ENCODE results near the gene APOC3. TPM values are rescaled to one million over a fixed set of nuclear protein-coding genes. Genes with fewer than 3 reads are reported as not detected.
A peak's percentile ranks its signal among the peaks of the same experiment; 100 is the strongest.

Gene APOC3
- total RNA-seq, 1 experiment from 2014 or later, result 128 TPM

DNA sequence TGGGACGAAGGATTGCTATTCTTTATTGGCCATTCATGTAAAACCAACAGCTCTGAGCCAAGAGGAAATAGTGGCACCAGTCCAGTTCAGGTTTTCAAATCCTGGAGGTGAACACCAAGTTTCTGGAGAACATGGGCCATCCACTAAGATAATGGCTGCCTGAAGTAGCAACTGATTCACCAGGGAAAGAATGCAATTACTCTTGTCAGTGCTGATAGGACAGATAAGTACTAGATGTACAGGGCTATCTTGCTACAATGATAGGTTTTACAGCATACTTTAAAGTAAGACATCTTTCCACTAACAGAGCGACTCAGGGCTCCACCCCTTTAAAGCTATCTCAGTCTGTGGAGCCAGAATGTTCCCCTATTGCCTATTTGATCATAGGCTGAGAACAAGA, 44.5 kb downstream of the APOC3 start:
- CTCF ChIA-PET, result interaction anchor here (0.6 to 1.5 kb wide), 3 partner anchors 38 to 292 kb away, joined by 3 read pairs; no protein-coding TSS in a partner anchor
- no peaks in the 10 kb centered on the region for H3K9me3 Mint-ChIP-seq (ENCODE audit: unreplicated experiment)
- BruUV-seq (replicated peaks), result no TSS peak
- Histone ChIP-seq H3K4me3 (ENCODE audit: low read depth, low read length) (no peak overlapping the region), H3K36me3 (ENCODE audit: control insufficient read depth, insufficient read depth, low read length) (peaks cover 5% of the 10 kb centered on the region), H3K9me3 (no peaks in the 10 kb centered on the region), H3K4me1 (peaks cover 41% of the 10 kb centered on the region), H3K27me3 (replicated peaks; ENCODE audit: control insufficient read depth, insufficient read depth, low read length) (no peaks in the 10 kb centered on the region)
- TF ChIP-seq, protein P1, sequence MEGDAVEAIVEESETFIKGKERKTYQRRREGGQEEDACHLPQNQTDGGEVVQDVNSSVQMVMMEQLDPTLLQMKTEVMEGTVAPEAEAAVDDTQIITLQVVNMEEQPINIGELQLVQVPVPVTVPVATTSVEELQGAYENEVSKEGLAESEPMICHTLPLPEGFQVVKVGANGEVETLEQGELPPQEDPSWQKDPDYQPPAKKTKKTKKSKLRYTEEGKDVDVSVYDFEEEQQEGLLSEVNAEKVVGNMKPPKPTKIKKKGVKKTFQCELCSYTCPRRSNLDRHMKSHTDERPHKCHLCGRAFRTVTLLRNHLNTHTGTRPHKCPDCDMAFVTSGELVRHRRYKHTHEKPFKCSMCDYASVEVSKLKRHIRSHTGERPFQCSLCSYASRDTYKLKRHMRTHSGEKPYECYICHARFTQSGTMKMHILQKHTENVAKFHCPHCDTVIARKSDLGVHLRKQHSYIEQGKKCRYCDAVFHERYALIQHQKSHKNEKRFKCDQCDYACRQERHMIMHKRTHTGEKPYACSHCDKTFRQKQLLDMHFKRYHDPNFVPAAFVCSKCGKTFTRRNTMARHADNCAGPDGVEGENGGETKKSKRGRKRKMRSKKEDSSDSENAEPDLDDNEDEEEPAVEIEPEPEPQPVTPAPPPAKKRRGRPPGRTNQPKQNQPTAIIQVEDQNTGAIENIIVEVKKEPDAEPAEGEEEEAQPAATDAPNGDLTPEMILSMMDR (IDR thresholded peaks at IDR 0.05; ENCODE audit: insufficient read depth in 1 of 2, low read depth in 1 of 2, low read length in 1 of 2, severe bottlenecking in 1 of 2, unreplicated experiment in 1 of 2), result no peak
- intact Hi-C loops (cut with micrococcal nuclease; ENCODE audit: unreplicated experiment), result loop anchor here (2.0 to 5.0 kb wide), 2 partner anchors 101 to 1012 kb away; partner anchors contain the start of gene BUD13
- H3K4me3 Mint-ChIP-seq (ENCODE audit: unreplicated experiment), result peak overlapping the region; percentile 7
- POLR2A ChIA-PET, result no interaction called here
- peaks cover 74% of the 10 kb centered on the region for H3K36me3 Mint-ChIP-seq (ENCODE audit: insufficient read depth, unreplicated experiment)
- peaks cover 45% of the 10 kb centered on the region for H3K4me1 Mint-ChIP-seq (ENCODE audit: low read depth, unreplicated experiment)
- peak; percentile 55 to 63 for DNase-seq
- no peaks in the 10 kb centered on the region for H3K27me3 Mint-ChIP-seq (ENCODE audit: insufficient read depth, unreplicated experiment)
- H3K27ac Mint-ChIP-seq (ENCODE audit: unreplicated experiment), result peak overlapping the region; percentile 23

DNA sequence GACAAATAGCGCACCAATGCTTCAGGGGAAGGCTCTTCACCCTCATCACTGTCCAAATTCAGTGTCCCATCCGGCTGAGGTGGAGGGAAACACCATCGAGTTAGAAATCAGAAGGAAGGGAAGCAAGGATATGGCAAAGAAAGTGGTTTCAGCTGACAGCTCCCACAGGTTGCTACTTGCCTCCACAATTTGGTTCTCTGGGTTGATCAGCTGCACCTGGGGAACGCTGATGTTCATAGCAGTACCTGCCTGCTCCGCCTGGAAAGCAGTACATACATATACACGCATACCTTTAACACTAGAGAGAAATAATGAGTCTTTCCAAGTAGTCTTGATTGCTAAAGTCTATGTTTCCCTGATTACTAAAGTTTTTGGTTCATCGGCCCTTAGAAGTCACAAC, 45.5 kb downstream of the APOC3 start:
- intact Hi-C loops (cut with micrococcal nuclease; ENCODE audit: unreplicated experiment), result loop anchor here (2.0 to 5.0 kb wide), 2 partner anchors 102 to 222 kb away; partner anchors contain the start of genes BUD13 and SIK3
- peaks cover 41% of the 10 kb centered on the region for H3K4me1 ChIP-seq
- H3K4me3 Mint-ChIP-seq (ENCODE audit: unreplicated experiment), result no peak overlapping the region

DNA sequence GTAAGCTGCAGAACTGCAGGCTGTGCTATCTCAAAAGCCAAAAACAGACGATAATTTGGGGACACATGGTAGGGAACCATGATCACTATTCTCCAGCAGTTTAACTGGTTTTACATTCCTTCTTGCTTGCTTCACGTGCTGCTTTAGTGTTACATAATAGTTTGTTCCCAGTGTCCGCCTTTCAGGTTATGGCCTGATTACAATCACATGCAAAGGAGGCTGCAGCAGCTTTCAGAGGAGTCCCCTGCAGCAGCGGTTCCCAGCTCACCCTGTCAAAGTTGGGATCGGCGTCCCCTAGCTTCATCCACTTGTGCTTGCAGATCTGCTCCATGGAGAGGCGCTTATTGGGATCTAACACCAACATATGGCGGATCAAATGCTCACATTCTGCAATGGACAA, 46.9 kb downstream of the APOC3 start:
- Histone ChIP-seq H3K4me3 (ENCODE audit: low read depth, low read length) (no peak overlapping the region), H3K36me3 (ENCODE audit: control insufficient read depth, insufficient read depth, low read length) (peaks cover 3% of the 10 kb centered on the region), H3K9me3 (no peaks in the 10 kb centered on the region), H3K27me3 (replicated peaks; ENCODE audit: control insufficient read depth, insufficient read depth, low read length) (no peaks in the 10 kb centered on the region), H3K4me1 (peaks cover 41% of the 10 kb centered on the region)
- Mint-ChIP-seq H3K27me3 (ENCODE audit: insufficient read depth, unreplicated experiment) (no peaks in the 10 kb centered on the region), H3K27ac (ENCODE audit: unreplicated experiment) (peak overlapping the region; percentile 1), H3K9me3 (ENCODE audit: unreplicated experiment) (no peaks in the 10 kb centered on the region), H3K36me3 (ENCODE audit: insufficient read depth, unreplicated experiment) (peaks cover 69% of the 10 kb centered on the region), H3K4me1 (ENCODE audit: low read depth, unreplicated experiment) (peaks cover 52% of the 10 kb centered on the region), H3K4me3 (ENCODE audit: unreplicated experiment) (no peak overlapping the region)
- ChIA-PET CTCF (interaction anchor here (0.7 to 1.5 kb wide), 3 partner anchors 39 to 229 kb away, joined by 3 to 6 read pairs (median 4); partner anchors contain the start of gene APOA1), POLR2A (interaction anchor here (0.8 to 1.0 kb wide), 3 partner anchors 47 to 220 kb away, joined by 3 to 4 read pairs (median 4); partner anchors contain the start of genes APOC3 and ZPR1)
- intact Hi-C loops (cut with micrococcal nuclease; ENCODE audit: unreplicated experiment), result loop anchor here (2.0 to 5.0 kb wide), 3 partner anchors 34 to 221 kb away; partner anchors contain the start of genes APOC3 and SIK3
- DNase-seq, result peak; percentile 63 to 74
- TF ChIP-seq, protein P1 (IDR thresholded peaks at IDR 0.05; ENCODE audit: insufficient read depth in 1 of 2, low read depth in 1 of 2, low read length in 1 of 2, severe bottlenecking in 1 of 2, unreplicated experiment in 1 of 2), result no peak
- no TSS peak for BruUV-seq (replicated peaks)

More for the DNA sequence above, 45.5 kb downstream of the APOC3 start:
- ChIA-PET CTCF (interaction anchor here (1.4 kb wide), 1 partner anchor 232 kb away, joined by 3 read pairs; no protein-coding TSS in a partner anchor), POLR2A (no interaction called here)
- TF ChIP-seq, protein P1 (IDR thresholded peaks at IDR 0.05; ENCODE audit: insufficient read depth in 1 of 2, low read depth in 1 of 2, low read length in 1 of 2, severe bottlenecking in 1 of 2, unreplicated experiment in 1 of 2), result no peak
- peak overlapping the region; percentile 23 for H3K27ac Mint-ChIP-seq (ENCODE audit: unreplicated experiment)
- H3K36me3 ChIP-seq (ENCODE audit: control insufficient read depth, insufficient read depth, low read length), result peaks cover 3% of the 10 kb centered on the region
- H3K27me3 Mint-ChIP-seq (ENCODE audit: insufficient read depth, unreplicated experiment), result no peaks in the 10 kb centered on the region
- no peaks in the 10 kb centered on the region for H3K9me3 Mint-ChIP-seq (ENCODE audit: unreplicated experiment)
- H3K36me3 Mint-ChIP-seq (ENCODE audit: insufficient read depth, unreplicated experiment), result peaks cover 72% of the 10 kb centered on the region
- BruUV-seq (replicated peaks), result no TSS peak
- H3K27me3 ChIP-seq (replicated peaks; ENCODE audit: control insufficient read depth, insufficient read depth, low read length), result no peaks in the 10 kb centered on the region
- H3K4me1 Mint-ChIP-seq (ENCODE audit: low read depth, unreplicated experiment), result peaks cover 50% of the 10 kb centered on the region
- no peaks in the 10 kb centered on the region for H3K9me3 ChIP-seq
- no peak overlapping the region for H3K4me3 ChIP-seq (ENCODE audit: low read depth, low read length)
- no peak for DNase-seq

Measured in Caco-2 (cell line).